NCI-H510A (cell line): ENCODE data around the gene RRP1B.
"Not testable (repeated sequence)": the region's sequence is repeated elsewhere in the genome, so short reads cannot be mapped to it uniquely, and the experiment has no call there.

ENCODE experiments used
- DNase-seq: peaks from one replicate; lab custom pipeline; 2025; lab: John Stamatoyannopoulos, UW

Gene RRP1B

GRCh38 chr21:43675871-43676270 is 16.5 kb downstream of the RRP1B start:
- no peak for DNase-seq

GRCh38 chr21:43676391-43676790 is 17.0 kb downstream of the RRP1B start:
- no peak for DNase-seq

- DNase-seq: no peak
Measured at GRCh38 chr21:43679951-43680350, 20.6 kb downstream of the RRP1B start.

- DNase-seq: not testable (repeated sequence)
Measured at GRCh38 chr21:43680421-43680820, 21.1 kb downstream of the RRP1B start.

- DNase-seq: no peak
Measured at GRCh38 chr21:43681650-43682049, 22.3 kb downstream of the RRP1B start.

- DNase-seq: no peak
Measured at GRCh38 chr21:43684424-43684823, 25.1 kb downstream of the RRP1B start.

- DNase-seq: no peak
Measured at GRCh38 chr21:43686811-43687565, 27.6 kb downstream of the RRP1B start.

GRCh38 chr21:43687566-43688399 is 28.4 kb downstream of the RRP1B start:
- no peak for DNase-seq

GRCh38 chr21:43688906-43689305 is 29.5 kb downstream of the RRP1B start:
- no peak for DNase-seq

GRCh38 chr21:43689556-43690337 is 30.4 kb downstream of the RRP1B start:
- no peak for DNase-seq

- no peak for DNase-seq
Measured at GRCh38 chr21:43690346-43690745, 31.0 kb downstream of the RRP1B start.

- no peak for DNase-seq
Measured at GRCh38 chr21:43691086-43691795, 31.9 kb downstream of the RRP1B start.

- no peak for DNase-seq
Measured at GRCh38 chr21:43691801-43692200, 32.4 kb downstream of the RRP1B start.

- DNase-seq: no peak
Measured at GRCh38 chr21:43692949-43693348, 33.6 kb downstream of the RRP1B start.

- no peak for DNase-seq
Measured at GRCh38 chr21:43693981-43694380, 34.6 kb downstream of the RRP1B start.

GRCh38 chr21:43694437-43695079 is 35.2 kb downstream of the RRP1B start:
- no peak for DNase-seq

GRCh38 chr21:43696214-43696613 is 36.9 kb downstream of the RRP1B start:
- no peak for DNase-seq

- DNase-seq: no peak
Measured at GRCh38 chr21:43697758-43698643, 38.6 kb downstream of the RRP1B start.

- DNase-seq: not testable (repeated sequence)
Measured at GRCh38 chr21:43699492-43699777, 40.1 kb downstream of the RRP1B start.

- DNase-seq: no peak
Measured at GRCh38 chr21:43699933-43700599, 40.7 kb downstream of the RRP1B start.
